Suprapubic skin (tissue), 3 donors: ENCODE data around the gene CNPY2.

Experiments
- POLR2AphosphoS5 ChIP-seq, 3 donors: sonication (generic); formaldehyde crosslinking; IDR thresholded peaks; one replicate each; pipeline ENCODE4 v1.6.1; 2017; ENCODE audit warnings: antibody characterized with exemption in 3 of 3
- TF ChIP-seq, protein P1 (sequence below), 2 donors: fragments of 200-600 bp in 1 of 2; fragments of 450-650 bp in 1 of 2; sonication (generic) in 1 of 2; IDR thresholded peaks; one replicate each; pipeline ENCODE4 v1.5.1; 2016 to 2019; ENCODE audit warnings: antibody characterized with exemption in 2 of 2, mild to moderate bottlenecking in 1 of 2, moderate library complexity in 1 of 2

DNA sequence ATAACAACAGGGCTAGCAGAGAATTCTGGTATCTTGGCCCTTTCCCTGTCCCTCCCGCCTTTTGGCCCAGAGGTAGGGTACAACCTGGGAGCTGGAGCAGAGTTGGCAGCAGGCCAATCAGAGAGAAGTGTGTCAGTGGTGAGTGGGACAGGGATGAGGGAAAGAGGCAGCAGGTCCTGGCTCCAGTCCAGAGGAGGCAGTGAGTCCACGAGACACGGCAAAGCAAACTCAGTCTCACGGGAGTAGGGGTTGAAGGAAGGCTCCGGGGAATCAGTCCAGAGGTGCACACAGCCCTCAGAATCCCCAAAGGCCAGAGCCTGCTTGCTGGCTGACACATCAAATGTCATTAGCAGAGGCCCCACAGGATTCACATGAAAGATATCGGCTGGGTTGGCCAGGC is 10.7 kb upstream of the CNPY2 start:
- TF ChIP-seq POLR2AphosphoS5 (IDR thresholded peaks at IDR 0.05) = no peak
- TF ChIP-seq, protein P1, sequence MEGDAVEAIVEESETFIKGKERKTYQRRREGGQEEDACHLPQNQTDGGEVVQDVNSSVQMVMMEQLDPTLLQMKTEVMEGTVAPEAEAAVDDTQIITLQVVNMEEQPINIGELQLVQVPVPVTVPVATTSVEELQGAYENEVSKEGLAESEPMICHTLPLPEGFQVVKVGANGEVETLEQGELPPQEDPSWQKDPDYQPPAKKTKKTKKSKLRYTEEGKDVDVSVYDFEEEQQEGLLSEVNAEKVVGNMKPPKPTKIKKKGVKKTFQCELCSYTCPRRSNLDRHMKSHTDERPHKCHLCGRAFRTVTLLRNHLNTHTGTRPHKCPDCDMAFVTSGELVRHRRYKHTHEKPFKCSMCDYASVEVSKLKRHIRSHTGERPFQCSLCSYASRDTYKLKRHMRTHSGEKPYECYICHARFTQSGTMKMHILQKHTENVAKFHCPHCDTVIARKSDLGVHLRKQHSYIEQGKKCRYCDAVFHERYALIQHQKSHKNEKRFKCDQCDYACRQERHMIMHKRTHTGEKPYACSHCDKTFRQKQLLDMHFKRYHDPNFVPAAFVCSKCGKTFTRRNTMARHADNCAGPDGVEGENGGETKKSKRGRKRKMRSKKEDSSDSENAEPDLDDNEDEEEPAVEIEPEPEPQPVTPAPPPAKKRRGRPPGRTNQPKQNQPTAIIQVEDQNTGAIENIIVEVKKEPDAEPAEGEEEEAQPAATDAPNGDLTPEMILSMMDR (IDR thresholded peaks at IDR 0.05) = no peak
